ENCODE results near the gene CIZ1.

CIZ1 gene

DNA sequence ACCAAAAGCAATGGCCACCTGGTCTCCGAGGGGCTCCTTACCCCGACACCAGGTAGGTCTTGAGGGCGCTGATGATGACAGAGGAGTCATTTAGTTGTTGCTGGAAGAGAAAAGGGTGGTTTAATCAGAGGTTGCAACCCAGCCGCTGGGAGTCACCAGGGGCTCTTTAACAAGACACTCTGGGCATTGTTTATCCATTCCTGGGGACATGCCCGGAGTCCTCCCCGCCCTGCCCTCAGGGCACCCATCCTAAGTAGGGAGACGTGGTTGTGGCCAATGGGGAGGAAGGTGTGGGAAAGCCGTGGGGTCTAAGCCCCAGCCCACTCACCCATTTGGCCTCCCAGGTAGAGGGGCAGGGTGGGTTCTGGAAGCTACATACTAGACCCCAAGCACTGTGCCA is 66.9 kb downstream of the CIZ1 start:
- H3K4me3 ChIP-seq (replicated peaks; ENCODE audit: low read depth, low read length) = no peak overlapping the region
- no peak for TF ChIP-seq CTCF (IDR thresholded peaks at IDR 0.05; ENCODE audit: low read length, missing control alignments)
- no peak for DNase-seq (ENCODE audit: low read depth)

GRCh38 chr9:128123451-128124080 is 67.8 kb downstream of the CIZ1 start:
- H3K4me3 ChIP-seq (replicated peaks; ENCODE audit: low read depth, low read length) = no peak overlapping the region
- no peak for DNase-seq (ENCODE audit: low read depth)
- no peak for TF ChIP-seq CTCF (IDR thresholded peaks at IDR 0.05; ENCODE audit: low read length, missing control alignments)

DNA sequence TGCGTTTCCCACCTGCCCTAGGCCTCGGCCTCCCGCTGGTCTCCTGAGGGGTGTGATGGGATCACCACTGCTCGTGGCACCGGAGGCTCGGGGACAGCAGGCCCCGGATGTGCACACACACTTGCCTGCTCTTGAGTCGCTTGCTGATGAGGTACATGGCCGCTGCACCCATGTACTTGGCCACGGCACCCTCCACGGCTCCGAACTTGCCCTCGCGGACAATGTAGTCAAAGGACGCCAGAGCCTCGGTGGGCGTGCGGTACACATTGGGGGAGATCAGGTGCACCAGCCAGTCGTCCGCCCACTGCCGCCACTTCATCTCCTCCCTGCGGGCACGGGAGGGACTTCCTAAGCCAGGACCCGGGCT is 68.6 kb downstream of the CIZ1 start:
- TF ChIP-seq CTCF (IDR thresholded peaks at IDR 0.05; ENCODE audit: low read length, missing control alignments) = no peak
- no peak overlapping the region for H3K4me3 ChIP-seq (replicated peaks; ENCODE audit: low read depth, low read length)
- no peak for DNase-seq (ENCODE audit: low read depth)

- no peak for TF ChIP-seq CTCF (IDR thresholded peaks at IDR 0.05; ENCODE audit: low read length, missing control alignments)
- H3K4me3 ChIP-seq (replicated peaks; ENCODE audit: low read depth, low read length) = no peak overlapping the region
These were observed 69.2 kb downstream of the CIZ1 start for GRCh38 chr9:128121924-128122808.

DNA sequence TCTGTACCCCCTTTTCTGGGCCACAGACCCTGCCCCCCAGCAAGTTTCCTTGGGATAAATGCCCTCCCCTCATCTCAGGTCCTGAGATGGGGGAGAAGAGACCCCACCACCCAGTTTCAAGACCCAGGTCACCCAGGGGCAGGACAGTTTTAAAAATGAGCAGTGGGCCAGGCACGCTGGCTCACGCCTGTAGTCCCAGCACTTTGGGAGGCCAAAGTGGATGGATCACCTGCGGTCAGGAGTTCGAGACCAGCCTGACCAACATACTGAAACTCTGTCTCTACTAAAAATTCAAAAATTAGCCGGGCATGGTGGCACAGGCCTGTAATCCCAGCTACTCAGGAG is 69.9 kb downstream of the CIZ1 start:
- H3K4me3 ChIP-seq (replicated peaks; ENCODE audit: low read depth, low read length) = no peak overlapping the region
- no peak for DNase-seq (ENCODE audit: low read depth)
- TF ChIP-seq CTCF (IDR thresholded peaks at IDR 0.05; ENCODE audit: low read length, missing control alignments) = no peak

More at GRCh38 chr9:128121924-128122808, 69.2 kb downstream of the CIZ1 start:
- no peak for DNase-seq (ENCODE audit: low read depth)

DNA sequence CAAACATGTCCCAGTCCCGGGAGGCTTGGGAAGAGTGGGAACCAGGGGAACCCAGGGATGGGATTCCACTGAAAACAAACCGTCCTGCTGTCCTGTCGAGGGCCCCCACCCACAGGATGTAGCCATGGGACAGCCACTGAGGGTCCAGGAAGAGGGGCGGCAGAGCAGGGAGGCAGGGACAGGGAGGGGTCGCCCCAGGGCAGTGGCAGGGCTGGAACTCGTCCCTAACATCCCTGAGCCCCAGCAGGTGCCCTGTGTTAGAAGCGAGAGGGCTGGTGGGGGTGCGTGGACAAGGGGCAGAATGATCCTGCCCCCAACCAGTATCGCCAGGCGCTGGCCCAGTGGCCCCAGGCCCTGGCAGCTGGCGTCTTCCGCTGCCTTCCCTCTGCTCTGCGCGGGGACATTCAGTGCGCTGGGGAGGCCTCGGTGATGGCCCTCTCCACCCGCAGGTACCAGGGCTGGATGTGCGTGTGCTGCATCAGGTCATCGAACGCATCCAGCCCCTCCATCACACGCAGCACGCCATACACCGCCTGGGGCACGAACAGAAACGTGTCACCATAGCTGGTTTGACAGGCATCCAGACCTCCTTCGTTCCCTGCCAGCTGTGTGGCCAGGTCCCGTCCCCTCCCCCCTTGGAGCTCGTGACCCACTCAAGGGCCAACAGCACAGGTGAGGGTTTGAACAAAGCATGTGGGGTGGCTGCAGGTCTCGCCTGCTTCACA is 70.5 kb downstream of the CIZ1 start:
- no peak overlapping the region for H3K4me3 ChIP-seq (replicated peaks; ENCODE audit: low read depth, low read length)
- DNase-seq (ENCODE audit: low read depth) = no peak
- no peak for TF ChIP-seq CTCF (IDR thresholded peaks at IDR 0.05; ENCODE audit: low read length, missing control alignments)

All from fibroblast of pulmonary artery (primary cell).